ENCODE data around the gene LNP1. TPM values are rescaled to one million over a fixed set of nuclear protein-coding genes. Genes with fewer than 3 reads are reported as not detected.

The LNP1 gene
- total RNA-seq, 1 donor from 2014 or later = 2.4 TPM

DNA sequence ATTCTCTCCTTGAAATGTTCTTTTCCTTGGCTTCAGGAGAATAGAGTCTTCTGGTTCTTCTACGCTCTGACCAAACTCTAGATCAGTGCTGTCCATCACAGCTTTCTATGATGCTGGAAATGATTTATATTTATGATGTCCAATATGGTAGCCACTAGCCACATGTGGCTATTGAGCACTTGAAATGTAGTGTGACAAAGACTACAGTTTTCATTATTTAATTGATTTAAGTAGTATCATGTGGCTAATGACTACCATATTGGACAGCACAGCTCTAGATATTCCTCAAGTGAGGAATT lies 2.9 kb downstream of the LNP1 start:
- H3K27me3 Mint-ChIP-seq (ENCODE audit: unreplicated experiment) = no peaks in the 10 kb centered on the region
- peaks cover 36% of the 10 kb centered on the region for H3K4me1 Mint-ChIP-seq (ENCODE audit: unreplicated experiment)
- H3K4me3 Mint-ChIP-seq (ENCODE audit: unreplicated experiment) = no peak overlapping the region
- no peak for DNase-seq (ENCODE audit: extremely low spot score, unreplicated experiment)
- no peak overlapping the region for H3K27ac Mint-ChIP-seq (ENCODE audit: unreplicated experiment)
- H3K36me3 Mint-ChIP-seq (ENCODE audit: unreplicated experiment) = peaks cover 16% of the 10 kb centered on the region
- H3K9me3 Mint-ChIP-seq (ENCODE audit: unreplicated experiment) = peaks cover 15% of the 10 kb centered on the region
- no peak for TF ChIP-seq CTCF (IDR thresholded peaks at IDR 0.05)

DNA sequence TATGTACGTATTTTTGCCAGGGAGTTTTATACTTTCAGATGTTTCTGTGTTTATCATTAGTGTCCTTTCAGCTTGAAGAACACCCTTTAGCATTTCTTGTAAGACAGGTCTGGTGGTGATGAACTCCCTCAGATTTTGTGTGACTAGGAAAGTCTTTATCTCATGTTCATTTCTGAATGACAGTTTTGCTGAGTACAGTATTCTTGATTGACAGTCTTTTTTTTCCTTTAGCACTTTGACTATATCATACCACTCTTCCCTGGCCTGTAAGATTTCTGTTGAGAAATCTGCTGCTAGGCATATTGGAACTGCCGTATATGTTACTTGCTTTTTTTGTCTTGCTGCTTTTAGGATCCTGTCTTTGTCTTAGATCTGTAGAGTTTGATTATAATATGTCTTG lies 5.8 kb downstream of the LNP1 start:
- no peak overlapping the region for H3K4me3 Mint-ChIP-seq (ENCODE audit: unreplicated experiment)
- peaks cover 27% of the 10 kb centered on the region for H3K36me3 Mint-ChIP-seq (ENCODE audit: unreplicated experiment)

GRCh38 chr3:100407977-100408532 lies 6.7 kb downstream of the LNP1 start:
- no peak for DNase-seq (ENCODE audit: extremely low spot score, unreplicated experiment)
- TF ChIP-seq CTCF (IDR thresholded peaks at IDR 0.05) = no peak
- Mint-ChIP-seq H3K4me1 (ENCODE audit: unreplicated experiment) (peaks cover 17% of the 10 kb centered on the region), H3K27me3 (ENCODE audit: unreplicated experiment) (no peaks in the 10 kb centered on the region), H3K36me3 (ENCODE audit: unreplicated experiment) (peaks cover 27% of the 10 kb centered on the region), H3K4me3 (ENCODE audit: unreplicated experiment) (no peak overlapping the region), H3K27ac (ENCODE audit: unreplicated experiment) (no peak overlapping the region), H3K9me3 (ENCODE audit: unreplicated experiment) (peaks cover 22% of the 10 kb centered on the region)

More for the DNA sequence above, 5.8 kb downstream of the LNP1 start:
- H3K27ac Mint-ChIP-seq (ENCODE audit: unreplicated experiment) = no peak overlapping the region
- peaks cover 22% of the 10 kb centered on the region for H3K9me3 Mint-ChIP-seq (ENCODE audit: unreplicated experiment)
- TF ChIP-seq CTCF (IDR thresholded peaks at IDR 0.05) = no peak
- no peaks in the 10 kb centered on the region for H3K27me3 Mint-ChIP-seq (ENCODE audit: unreplicated experiment)
- DNase-seq (ENCODE audit: extremely low spot score, unreplicated experiment) = no peak
- H3K4me1 Mint-ChIP-seq (ENCODE audit: unreplicated experiment) = peaks cover 24% of the 10 kb centered on the region

GRCh38 chr3:100411091-100411982 lies 10.0 kb downstream of the LNP1 start:
- Mint-ChIP-seq H3K27me3 (ENCODE audit: unreplicated experiment) (no peaks in the 10 kb centered on the region), H3K36me3 (ENCODE audit: unreplicated experiment) (peaks cover 24% of the 10 kb centered on the region), H3K9me3 (ENCODE audit: unreplicated experiment) (peaks cover 18% of the 10 kb centered on the region), H3K4me1 (ENCODE audit: unreplicated experiment) (peaks cover 3% of the 10 kb centered on the region), H3K4me3 (ENCODE audit: unreplicated experiment) (no peak overlapping the region), H3K27ac (ENCODE audit: unreplicated experiment) (no peak overlapping the region)
- TF ChIP-seq CTCF (IDR thresholded peaks at IDR 0.05) = no peak
- no peak for DNase-seq (ENCODE audit: extremely low spot score, unreplicated experiment)

DNA sequence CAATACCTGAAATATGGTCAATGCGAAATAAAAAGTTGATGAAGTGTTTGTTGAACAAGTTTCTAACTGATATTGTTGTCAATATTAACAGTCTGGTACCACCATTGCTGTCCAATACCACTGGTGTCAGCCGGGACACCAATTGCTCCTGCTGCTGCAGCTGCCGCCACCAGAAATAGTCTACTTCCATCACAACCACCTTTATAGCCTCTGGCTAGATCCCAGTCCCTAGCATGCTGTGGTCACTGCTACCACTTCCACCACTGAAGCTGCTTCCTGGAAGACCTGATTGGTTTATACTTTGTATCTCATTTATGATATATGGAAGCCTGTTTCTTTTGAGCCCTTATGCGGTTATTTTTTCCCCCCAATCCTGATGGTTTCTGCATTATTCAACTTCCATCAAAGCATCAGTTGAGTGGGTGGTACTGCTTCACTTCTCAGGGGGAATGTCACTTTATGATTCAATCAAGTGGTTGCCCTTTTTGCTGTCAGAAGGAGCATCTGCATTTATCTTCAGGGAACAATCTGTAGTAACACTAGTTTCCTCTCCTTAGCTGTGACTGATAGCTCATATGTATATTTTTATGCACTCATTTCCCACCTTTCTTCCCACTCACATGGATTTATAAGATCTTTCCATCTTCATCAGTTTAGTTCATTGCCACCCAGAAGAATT lies 11.7 kb downstream of the LNP1 start:
- no peaks in the 10 kb centered on the region for H3K27me3 Mint-ChIP-seq (ENCODE audit: unreplicated experiment)

More for the DNA sequence above, 11.7 kb downstream of the LNP1 start:
- no peak for DNase-seq (ENCODE audit: extremely low spot score, unreplicated experiment)
- Mint-ChIP-seq H3K4me3 (ENCODE audit: unreplicated experiment) (no peak overlapping the region), H3K36me3 (ENCODE audit: unreplicated experiment) (peaks cover 18% of the 10 kb centered on the region), H3K4me1 (ENCODE audit: unreplicated experiment) (peaks cover 4% of the 10 kb centered on the region), H3K9me3 (ENCODE audit: unreplicated experiment) (peaks cover 7% of the 10 kb centered on the region), H3K27ac (ENCODE audit: unreplicated experiment) (no peak overlapping the region)
- no peak for TF ChIP-seq CTCF (IDR thresholded peaks at IDR 0.05)
